K562 (cell line): ENCODE data around the gene SLIRP. TPM values are rescaled to one million over a fixed set of nuclear protein-coding genes. Genes with fewer than 3 reads are reported as not detected.

Experiments used
- CBX1 ChIP-seq: sonication (generic); IDR thresholded peaks from 2 replicates; pipeline ENCODE4 v1.6.1; 2016; ENCODE audit warnings: antibody characterized with exemption, low read depth, mild to moderate bottlenecking
- CREBBP ChIP-seq: IDR thresholded peaks from one replicate; pipeline ENCODE4 v1.6.1; 2012; ENCODE audit warnings: low read depth, mild to moderate bottlenecking, control low read depth, inconsistent platforms, low read length
- ETV6 ChIP-seq, 3 experiments: fragments of 150-350 bp in 1 of 3; sonication (generic) in 1 of 3; formaldehyde crosslinking in 1 of 3; IDR thresholded peaks; 2 replicates each; pipeline versions ENCODE4 v1.6.1 to v1.8.0; 2014 to 2022; ENCODE audit warnings: borderline replicate concordance in 2 of 3, low read depth in 2 of 3, antibody characterized with exemption in 1 of 3, low read length in 1 of 3, mild to moderate bottlenecking in 1 of 3, missing genetic modification reagents in 1 of 3
- KLF13 ChIP-seq: fragments of 450-650 bp; IDR thresholded peaks from 2 replicates; pipeline ENCODE4 v1.6.1; 2016; ENCODE audit warnings: missing genetic modification characterization, low read depth, mild to moderate bottlenecking, missing compliant biosample characterization, moderate library complexity, borderline replicate concordance
- PCBP2 ChIP-seq: fragments of 200-400 bp; formaldehyde crosslinking; IDR thresholded peaks from 2 replicates; pipeline ENCODE4 v1.6.1; 2018; ENCODE audit warnings: low read length, low read depth, mild to moderate bottlenecking, moderate library complexity; ENCODE audit not compliant: poor library complexity, severe bottlenecking
- RBM14 ChIP-seq: fragments of 200-400 bp; formaldehyde crosslinking; IDR thresholded peaks from 2 replicates; pipeline ENCODE4 v1.6.1; 2018; ENCODE audit warnings: low read depth, mild to moderate bottlenecking, low read length, moderate library complexity, borderline replicate concordance; ENCODE audit not compliant: insufficient read depth
- SOX6 ChIP-seq: fragments of 450-650 bp; IDR thresholded peaks from 2 replicates; pipeline ENCODE4 v1.6.1; 2014; ENCODE audit warnings: mild to moderate bottlenecking
- TCFL5 ChIP-seq: fragments of 250-450 bp; sonication (Bioruptor Pico); conservative IDR thresholded peaks from 2 replicates; pipeline ENCODE4 v1.6.1; 2021; ENCODE audit warnings: mild to moderate bottlenecking, moderate library complexity, matching md5 sums
- TEAD4 ChIP-seq, 2 experiments: sonication (generic) in 1 of 2; formaldehyde crosslinking in 1 of 2; IDR thresholded peaks; 2 replicates each; pipeline versions ENCODE4 v1.6.1 to v1.8.0; 2012 to 2022; ENCODE audit warnings: borderline replicate concordance in 1 of 2, inconsistent platforms in 1 of 2, low read length in 1 of 2, mild to moderate bottlenecking in 1 of 2, missing genetic modification reagents in 1 of 2
- USF1 ChIP-seq: sonication (generic); formaldehyde crosslinking; IDR thresholded peaks from 2 replicates; pipeline ENCODE4 v1.9.0; 2022; ENCODE audit warnings: mild to moderate bottlenecking, missing genetic modification reagents
- VEZF1 ChIP-seq: fragments of 200-800 bp; sonication (Bioruptor generic); IDR thresholded peaks from 2 replicates; pipeline ENCODE4 v1.6.1; 2017; ENCODE audit warnings: missing genetic modification characterization, missing compliant biosample characterization
- ZBTB11 ChIP-seq, 3 experiments: fragments of 200-800 bp in 1 of 3; fragments of 250-450 bp in 1 of 3; fragments of 450-650 bp in 1 of 3; sonication (Bioruptor Pico) in 1 of 3; sonication (Bioruptor generic) in 1 of 3; formaldehyde crosslinking in 1 of 3; IDR thresholded peaks; 2 replicates each; pipeline versions ENCODE4 v1.6.1 to v1.8.0; 2016 to 2022; ENCODE audit warnings: mild to moderate bottlenecking in 2 of 3, missing genetic modification characterization in 2 of 3, missing compliant biosample characterization in 1 of 3, moderate library complexity in 1 of 3
- ZHX1 ChIP-seq: fragments of 150-350 bp; conservative IDR thresholded peaks from 2 replicates; pipeline ENCODE4 v1.6.1; 2014; ENCODE audit warnings: low read length
- ZNF695 ChIP-seq: fragments of 450-650 bp; formaldehyde crosslinking; IDR thresholded peaks from 2 replicates; pipeline ENCODE4 v1.4.0; 2020; ENCODE audit warnings: mild to moderate bottlenecking, moderate library complexity
- polyA plus RNA-seq, 8 experiments: library from polyadenylated mRNA; depleted of rRNA in 4 of 8; stranded (reverse) in 5 of 8; unstranded in 3 of 8; fragments of >200 nt; fragmentation: Nextera tagmentation in 2 of 8; fragmentation: Illumina TruSeq in 1 of 8; extraction: Ambion mirVana in 2 of 8; extraction: Trizol in 1 of 8; gene quantifications; 2 replicates each; pipeline versions ENCODE4 v1.2.1 to v1.2.3, GENCODE V29; 2011 to 2014; ENCODE audit warnings: inconsistent platforms in 1 of 8, missing spikeins in 1 of 8
- total RNA-seq, 7 experiments: library from RNA; depleted of rRNA in 6 of 7; stranded (reverse); fragments of >200 nt in 6 of 7; fragmentation: Illumina TruSeq in 2 of 7; extraction: Trizol in 2 of 7; gene quantifications; 2 replicates each; pipeline versions ENCODE4 v1.2.1 to v1.2.3, GENCODE V29; 2011 to 2021; ENCODE audit warnings: low replicate concordance in 1 of 7

Gene SLIRP
- total and polyA plus RNA-seq, 9 of the 15 experiments (the other 6 are each of a cell fraction or from before 2014, with no cell fraction given), result 251 to 1,905 (median 491) TPM

GRCh38 chr14:77761205-77761931, 53.5 kb downstream of the SLIRP start (continued):
- TF ChIP-seq TCFL5 (CRISPR knock-in tag) (no peak), ZHX1 (no peak), RBM14 (no peak), TEAD4 (IDR thresholded peaks at IDR 0.05; ENCODE audit: low read length) (no peak), TEAD4 (CRISPR knock-in tag; IDR thresholded peaks at IDR 0.05; ENCODE audit: borderline replicate concordance) (no peak), ETV6 (IDR thresholded peaks at IDR 0.05; ENCODE audit: borderline replicate concordance in 1 of 2, low read depth in 2 of 2, low read length in 1 of 2) (no peak), ETV6 (CRISPR knock-in tag; IDR thresholded peaks at IDR 0.05; ENCODE audit: borderline replicate concordance) (no peak), SOX6 (no peak), VEZF1 (CRISPR knock-in tag) (no peak), CBX1 (no peak), CREBBP (no peak), USF1 (no peak), ZNF695 (no peak), KLF13 (no peak), ZBTB11 (CRISPR knock-in tag; IDR thresholded peaks at IDR 0.05) (peak in 1 of 3 experiments; percentile 50; a peak in 2 of 6 replicates), PCBP2 (no peak)
